Cerebellar cortex (tissue), 1 donor: ENCODE results near the gene SLC35B1.
"Not testable (repeated sequence)": the region's sequence is repeated elsewhere in the genome, so short reads cannot be mapped to it uniquely, and the experiment has no call there.

Source experiments
- DNase-seq: peaks from one replicate; pipeline ENCODE4 v3.0.0-alpha.2; 2015; ENCODE audit warnings: low spot score

The SLC35B1 gene

DNA sequence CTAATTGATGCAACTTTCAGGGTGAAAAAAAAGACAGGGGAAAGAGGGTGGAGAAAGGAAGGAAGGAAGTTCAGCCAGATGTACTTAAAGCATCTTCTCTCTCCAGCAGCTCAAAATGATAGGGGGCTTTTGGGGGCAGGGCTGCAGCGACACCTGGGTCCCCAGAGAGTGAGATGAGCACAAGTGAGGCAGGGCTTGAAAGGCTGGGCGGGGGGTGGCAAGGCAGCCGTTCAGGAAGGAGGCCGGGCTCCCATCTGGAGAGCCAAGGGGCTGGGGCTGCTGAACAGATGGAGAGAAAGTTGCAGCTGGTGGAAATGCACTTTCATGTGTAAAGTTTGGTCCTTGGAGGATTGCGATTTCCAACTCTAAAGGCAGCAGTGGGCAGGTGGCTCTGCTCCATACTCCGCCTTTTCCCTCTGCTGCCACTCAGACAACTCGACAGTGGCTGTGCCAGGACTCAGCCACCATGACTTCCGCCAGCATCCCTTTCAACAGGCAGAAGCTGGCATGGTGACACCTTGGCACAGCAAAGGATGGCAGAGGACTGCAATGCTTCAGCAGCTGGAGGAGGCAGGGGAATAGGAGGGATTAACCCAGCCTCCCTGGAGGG lies 7.7 kb downstream of the SLC35B1 start:
- DNase-seq: no peak

DNA sequence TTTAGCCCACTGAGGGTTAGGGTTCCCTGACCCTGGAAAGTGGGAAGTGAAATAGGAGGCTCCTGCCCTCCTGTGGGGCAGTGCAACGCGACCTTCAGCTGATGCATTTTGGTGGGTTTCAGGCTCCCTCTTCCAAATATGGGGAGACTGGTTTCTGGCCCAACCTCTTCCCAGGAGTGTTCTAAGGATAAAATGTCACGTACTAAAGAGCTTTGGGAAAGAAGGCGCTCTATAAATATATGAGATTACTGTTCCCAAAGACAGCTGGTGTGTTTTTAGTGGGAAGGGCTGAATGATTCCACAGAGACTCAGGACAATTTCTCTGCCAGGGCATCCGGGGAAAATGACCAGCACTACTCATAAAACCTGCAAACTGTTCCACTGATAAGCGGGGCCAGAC lies 9.8 kb downstream of the SLC35B1 start:
- no peak for DNase-seq

- no peak for DNase-seq
Observed at GRCh38 chr17:49696233-49696761, 11.5 kb downstream of the SLC35B1 start.

DNA sequence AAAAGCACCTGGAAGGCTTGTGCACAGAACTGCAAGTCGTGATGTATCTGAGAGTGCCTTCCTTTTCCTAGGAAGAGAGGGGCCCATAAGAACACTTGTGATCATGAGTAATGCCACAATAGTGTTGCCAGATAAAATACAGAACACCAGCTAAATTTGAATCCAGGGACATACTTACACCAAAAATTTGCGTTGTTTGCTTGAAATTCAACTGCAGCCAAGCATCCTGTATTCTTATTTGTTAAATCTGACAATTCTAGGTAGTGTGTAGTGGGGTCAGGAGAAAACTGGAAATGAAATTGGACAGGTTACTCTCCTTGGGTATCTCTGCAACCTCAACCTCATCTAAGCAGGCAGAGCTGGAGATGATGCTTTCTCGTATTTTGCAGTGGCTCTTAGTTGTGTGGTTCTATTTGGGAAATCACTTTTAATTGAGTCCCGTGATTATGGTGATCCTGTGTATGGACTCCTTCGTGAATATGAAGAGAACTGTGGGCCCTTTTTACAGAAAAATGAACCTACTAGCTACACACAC lies 12.0 kb downstream of the SLC35B1 start:
- no peak for DNase-seq

DNA sequence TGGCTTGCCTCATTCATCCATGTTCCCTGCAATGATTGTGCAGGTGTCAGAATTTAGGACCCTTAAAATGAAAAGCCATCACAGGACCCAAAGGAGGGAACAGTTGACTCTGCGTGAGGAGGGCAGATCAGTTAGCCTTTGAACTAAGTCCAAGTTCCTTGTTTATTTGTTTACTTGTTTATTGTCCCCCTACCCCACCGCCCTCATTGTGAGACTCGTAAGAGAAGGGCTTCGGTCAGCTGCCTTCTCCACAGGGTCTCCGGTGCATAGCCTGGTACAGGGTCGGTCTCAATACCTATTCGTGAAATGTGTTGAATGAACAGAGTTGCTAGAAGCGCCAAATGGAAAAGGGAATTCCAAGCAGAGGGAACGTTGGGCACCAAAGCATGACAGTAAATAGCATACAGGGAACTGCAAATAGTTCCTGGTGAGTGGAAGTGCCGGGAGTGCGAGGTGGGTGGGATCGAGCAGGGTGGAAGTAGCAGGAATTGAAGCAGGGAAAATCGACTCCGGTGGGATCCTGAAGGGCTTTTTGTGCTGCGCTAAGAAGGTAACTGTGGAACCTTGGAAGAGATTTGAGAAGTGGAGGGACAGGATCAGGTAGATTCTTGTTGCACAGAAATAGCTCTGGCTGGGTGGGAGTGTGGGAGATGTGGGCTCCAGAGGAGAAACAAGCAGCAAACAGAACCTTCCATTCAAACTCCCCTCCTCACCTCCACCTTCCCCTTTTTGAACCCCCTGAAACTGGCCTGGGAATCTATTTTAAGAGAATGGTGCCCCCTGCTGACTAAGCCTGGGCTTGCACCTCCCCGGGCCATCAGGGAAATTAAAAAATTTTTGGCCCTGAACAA lies 12.7 kb downstream of the SLC35B1 start:
- peak; percentile 84 for DNase-seq

- no peak for DNase-seq
Observed at GRCh38 chr17:49692751-49693150, 15.0 kb downstream of the SLC35B1 start.

GRCh38 chr17:49691677-49692191 lies 16.0 kb downstream of the SLC35B1 start:
- peak; percentile 77 for DNase-seq

DNA sequence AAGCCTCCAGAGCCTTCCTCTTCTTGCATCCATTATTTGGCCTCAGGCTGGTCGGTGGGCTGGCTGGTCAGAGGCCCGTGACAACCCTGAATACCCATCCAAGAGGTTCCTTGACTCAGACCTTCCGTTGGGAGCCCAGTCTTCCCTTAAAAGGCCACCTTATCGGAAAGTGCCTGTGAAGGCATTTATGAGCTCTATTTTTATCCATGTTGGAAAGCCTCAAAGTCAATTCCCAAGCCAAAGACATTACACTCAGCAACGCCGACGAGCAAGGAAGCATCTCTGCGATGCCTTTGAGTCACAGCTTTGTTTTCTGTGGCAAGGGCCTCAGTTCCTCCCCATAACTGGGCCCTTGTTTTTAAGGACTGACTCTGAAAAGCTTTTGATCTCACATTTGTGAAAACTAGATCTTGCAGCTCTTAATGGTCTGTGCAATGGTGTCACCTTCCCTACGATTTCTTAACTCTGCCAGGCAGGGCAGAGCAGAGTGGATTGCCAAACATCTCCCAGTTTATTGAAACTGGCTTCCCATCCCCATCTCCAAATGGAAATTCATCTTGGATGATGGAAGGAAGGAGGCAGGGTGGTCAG lies 16.6 kb downstream of the SLC35B1 start:
- peak; percentile 72 for DNase-seq

- DNase-seq: peak; percentile 79
Observed at GRCh38 chr17:49690256-49690655, 17.5 kb downstream of the SLC35B1 start.

DNA sequence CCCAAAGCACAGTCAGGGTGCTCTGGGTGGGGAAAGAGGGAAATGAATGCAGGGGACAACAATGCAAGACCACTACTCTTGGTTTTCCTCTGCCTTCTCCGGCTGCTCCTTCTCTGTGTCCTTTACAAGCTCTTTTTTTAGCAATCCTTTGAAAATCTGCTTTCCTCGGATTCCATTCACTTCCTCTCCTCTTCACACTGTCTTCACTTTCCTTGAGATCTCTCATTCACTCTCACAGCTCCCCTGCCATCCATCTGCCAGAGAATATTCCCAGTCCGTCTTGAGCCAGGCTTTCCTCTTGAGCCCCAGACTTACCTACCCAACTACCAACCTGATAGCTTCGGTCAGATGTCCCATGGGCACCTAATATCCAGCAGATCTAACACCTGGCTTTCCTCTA lies 18.9 kb downstream of the SLC35B1 start:
- DNase-seq: no peak

DNA sequence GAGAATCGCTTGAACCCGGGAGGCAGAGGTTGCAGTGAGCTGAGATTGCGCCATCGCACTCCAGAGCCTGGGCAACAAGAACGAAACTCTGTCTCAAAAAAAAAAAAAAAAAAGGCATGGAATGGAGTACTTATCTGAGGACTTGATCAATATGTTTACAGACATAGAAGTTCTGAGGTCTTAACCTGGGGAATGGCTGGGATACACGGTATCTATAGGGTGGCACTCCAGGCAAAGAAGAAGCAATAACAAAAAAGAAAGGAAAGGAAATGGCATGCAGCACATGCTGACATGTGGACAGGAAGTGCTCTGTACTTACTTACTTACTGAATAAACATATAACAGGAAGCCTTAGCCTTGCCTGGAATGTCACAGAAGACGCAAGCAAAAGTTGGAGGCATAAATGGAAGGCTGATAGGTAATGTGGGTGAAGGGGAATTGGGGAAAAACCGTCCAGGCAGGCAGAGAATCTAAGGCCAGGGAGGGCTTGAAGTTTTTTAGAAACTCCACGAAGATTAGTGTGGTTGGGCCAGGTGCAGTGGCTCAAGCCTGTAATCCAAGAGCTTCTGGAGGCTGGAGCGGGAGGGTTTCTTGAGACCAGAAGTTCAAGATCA lies 19.8 kb downstream of the SLC35B1 start:
- no peak for DNase-seq

GRCh38 chr17:49681106-49681979 lies 26.4 kb downstream of the SLC35B1 start:
- no peak for DNase-seq

DNA sequence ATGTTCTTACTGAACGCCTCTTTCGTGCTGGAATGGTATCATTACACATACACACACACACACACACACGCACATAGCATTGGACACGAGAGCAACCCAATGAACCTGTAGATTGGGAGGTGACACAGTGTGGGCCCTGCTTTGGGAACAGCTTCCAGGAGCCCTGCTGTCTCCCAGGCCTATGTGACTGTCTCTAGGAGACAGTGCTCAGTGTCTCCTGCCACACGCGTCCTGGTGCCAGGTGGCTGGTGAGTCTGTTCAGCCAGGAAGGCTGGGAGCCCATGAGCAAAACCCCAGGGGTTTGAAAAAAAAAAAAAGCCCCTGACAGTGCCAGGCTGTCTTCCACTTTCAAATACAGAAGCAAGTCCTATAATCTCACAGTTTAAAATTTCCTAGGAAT lies 27.4 kb downstream of the SLC35B1 start:
- DNase-seq: peak; percentile 92

GRCh38 chr17:49677933-49678847 lies 29.6 kb downstream of the SLC35B1 start, which contains the start of gene SPOP:
TSS of gene SPOP (minus strand) at chr17:49678097. CDS start at chr17:49622810, 55,287 bp downstream.
- peak; percentile 100 for DNase-seq

DNA sequence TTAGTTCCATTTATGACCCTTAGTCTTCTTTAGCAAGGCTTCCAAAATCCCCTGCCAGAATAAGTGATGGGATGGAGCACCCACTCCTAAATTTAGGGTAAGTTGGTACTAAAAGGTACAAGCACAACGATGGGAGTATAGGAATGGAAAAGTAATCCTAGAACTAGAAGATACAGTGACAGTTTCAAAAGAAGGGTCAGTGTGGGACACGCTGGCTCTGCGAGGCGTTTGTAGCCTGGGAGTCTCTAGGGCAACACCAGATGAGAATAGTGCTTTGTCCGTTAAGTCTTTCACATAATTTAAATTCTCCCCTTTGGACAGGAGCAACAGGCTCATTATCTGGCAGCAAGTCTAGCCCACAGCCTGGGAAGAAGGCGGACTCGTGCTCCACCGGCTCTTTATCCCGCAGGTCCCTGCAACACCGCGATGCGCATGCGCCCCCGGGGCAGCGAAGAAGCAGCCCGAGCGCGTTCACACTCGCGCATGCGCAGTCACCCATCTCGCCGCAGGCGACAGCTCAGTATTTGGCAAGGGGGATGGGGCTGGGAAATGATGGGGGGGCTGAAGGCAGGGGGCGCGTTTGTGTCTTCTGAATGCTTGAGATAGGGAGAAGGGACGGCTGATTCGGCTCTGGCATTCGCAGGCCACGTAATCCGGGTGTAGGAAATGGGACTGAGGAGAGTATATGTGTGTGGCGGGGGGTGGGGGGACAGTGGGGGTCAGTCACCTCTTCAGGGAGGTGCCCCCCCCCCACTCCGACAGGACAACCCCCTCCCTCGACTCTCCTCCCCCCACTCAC lies 30.4 kb downstream of the SLC35B1 start:
- DNase-seq: peak; percentile 94

- no peak for DNase-seq
Observed at GRCh38 chr17:49676276-49676868, 31.4 kb downstream of the SLC35B1 start.

DNA sequence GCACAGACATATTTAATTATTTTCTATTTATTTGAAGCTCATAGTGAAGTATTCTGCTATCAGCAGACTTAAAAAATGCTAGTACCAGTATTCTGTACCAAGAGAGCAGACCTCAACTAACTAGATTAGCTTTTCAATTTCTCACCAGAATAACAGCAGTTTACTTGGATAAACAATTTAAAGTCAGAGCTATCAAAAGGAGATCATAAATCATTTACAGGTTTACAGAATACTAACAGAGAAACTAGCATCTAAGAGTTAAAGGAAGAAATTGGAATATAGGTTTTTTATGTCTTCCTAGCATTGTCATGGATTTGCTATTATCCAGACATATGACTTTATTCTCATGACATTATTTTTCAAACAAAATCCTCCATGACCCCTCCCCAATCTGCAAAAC lies 33.3 kb downstream of the SLC35B1 start:
- DNase-seq: no peak

DNA sequence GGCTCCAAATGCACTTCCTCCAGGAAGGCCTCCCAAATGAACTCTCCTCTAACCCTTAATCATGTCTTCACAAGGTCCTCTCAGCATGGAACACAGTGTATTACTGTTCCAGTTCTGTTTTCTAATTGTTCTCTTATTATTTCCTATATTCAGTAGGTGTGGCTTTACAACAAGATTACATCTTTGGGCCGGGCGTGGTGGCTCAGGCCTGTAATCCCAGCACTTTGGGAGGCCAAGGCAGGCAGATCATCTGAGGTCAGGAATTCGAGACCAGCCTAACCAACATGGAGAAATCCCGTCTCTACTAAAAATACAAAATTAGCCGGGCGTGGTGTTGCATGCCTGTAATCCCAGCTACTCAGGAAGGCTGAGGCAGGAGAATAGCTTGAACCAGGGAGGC lies 34.1 kb downstream of the SLC35B1 start:
- DNase-seq: not testable (repeated sequence)
